ENCODE data around the gene MAMDC2.
"Not testable (repeated sequence)": the region's sequence is repeated elsewhere in the genome, so short reads cannot be mapped to it uniquely, and the experiment has no call there.

The MAMDC2 gene

GRCh38 chr9:70142101-70142500, 98.5 kb downstream of the MAMDC2 start:
- no peak for DNase-seq

- DNase-seq: no peak
Measured at GRCh38 chr9:70143394-70144130, 99.9 kb downstream of the MAMDC2 start.

GRCh38 chr9:70144131-70144503, 100.5 kb downstream of the MAMDC2 start:
- DNase-seq: no peak

- no peak for DNase-seq
Measured at GRCh38 chr9:70145981-70146380, 102.3 kb downstream of the MAMDC2 start.

GRCh38 chr9:70147196-70147595, 103.5 kb downstream of the MAMDC2 start:
- DNase-seq: no peak

- DNase-seq: no peak
Measured at GRCh38 chr9:70147651-70148050, 104.0 kb downstream of the MAMDC2 start.

- no peak for DNase-seq
Measured at GRCh38 chr9:70152350-70152749, 108.7 kb downstream of the MAMDC2 start.

- DNase-seq: no peak
Measured at GRCh38 chr9:70156729-70157128, 113.1 kb downstream of the MAMDC2 start.

- no peak for DNase-seq
Measured at GRCh38 chr9:70159630-70160029, 116.0 kb downstream of the MAMDC2 start.

- no peak for DNase-seq
Measured at GRCh38 chr9:70160686-70161600, 117.3 kb downstream of the MAMDC2 start.

- DNase-seq: no peak
Measured at GRCh38 chr9:70165006-70165602, 121.5 kb downstream of the MAMDC2 start.

GRCh38 chr9:70168521-70168920, 124.9 kb downstream of the MAMDC2 start:
- DNase-seq: no peak

- DNase-seq: no peak
Measured at GRCh38 chr9:70169222-70169621, 125.6 kb downstream of the MAMDC2 start.

GRCh38 chr9:70170151-70170790, 126.6 kb downstream of the MAMDC2 start:
- DNase-seq: no peak

- DNase-seq: no peak
Measured at GRCh38 chr9:70172532-70172931, 128.9 kb downstream of the MAMDC2 start.

GRCh38 chr9:70177121-70177520, 133.5 kb downstream of the MAMDC2 start:
- DNase-seq: no peak

- no peak for DNase-seq
Measured at GRCh38 chr9:70192707-70193106, 149.1 kb downstream of the MAMDC2 start.

- no peak for DNase-seq
Measured at GRCh38 chr9:70195456-70195855, 151.8 kb downstream of the MAMDC2 start.

GRCh38 chr9:70197216-70198044, 153.8 kb downstream of the MAMDC2 start:
- DNase-seq: no peak

- DNase-seq: not testable (repeated sequence)
Measured at GRCh38 chr9:70204743-70205142, 161.1 kb downstream of the MAMDC2 start.

- DNase-seq: no peak
Measured at GRCh38 chr9:70205366-70206020, 161.8 kb downstream of the MAMDC2 start.

- no peak for DNase-seq
Measured at GRCh38 chr9:70217029-70217428, 173.4 kb downstream of the MAMDC2 start.

All from T-helper 1 cell (primary cell).